HL-60 (cell line): ENCODE measurements around the gene IGF2R.

ENCODE experiments used
- DNase-seq, 2 experiments: peaks; one replicate each; pipeline ENCODE4 v3.0.0-alpha.2; 2010 to 2020; ENCODE audit warnings: low read depth in 1 of 2, low spot score in 1 of 2
- H3K27ac ChIP-seq: fragments of 250-450 bp; sonication (Bioruptor Pico); replicated peaks from 2 replicates; pipeline ENCODE4 v1.5.1; 2020; ENCODE audit warnings: mild to moderate bottlenecking, moderate library complexity
- H3K27me3 ChIP-seq: fragments of 250-450 bp; sonication (Bioruptor Pico); 2 replicates; pipeline ENCODE4 v1.5.1; 2021; ENCODE audit warnings: mild to moderate bottlenecking, moderate library complexity; ENCODE audit not compliant: insufficient read depth, poor library complexity, severe bottlenecking
- H3K4me3 ChIP-seq: replicated peaks from 2 replicates; pipeline ENCODE4 v1.5.1; 2011; ENCODE audit warnings: mild to moderate bottlenecking, control low read depth, low read length; ENCODE audit not compliant: insufficient read depth
- CTCF ChIP-seq: IDR thresholded peaks from one replicate; pipeline ENCODE4 v1.5.1; 2011; ENCODE audit warnings: low read length, control low read depth, inconsistent platforms; ENCODE audit not compliant: insufficient read depth
- GABPA ChIP-seq: IDR thresholded peaks from 2 replicates; pipeline ENCODE4 v1.6.1; 2012; ENCODE audit warnings: low read depth
- POLR2AphosphoS5 ChIP-seq: IDR thresholded peaks from 2 replicates; pipeline ENCODE4 v1.6.1; 2012; ENCODE audit warnings: low read depth
- REST ChIP-seq: IDR thresholded peaks from 2 replicates; pipeline ENCODE4 v1.6.1; 2012; ENCODE audit warnings: low read depth; ENCODE audit not compliant: insufficient replicate concordance
- SPI1 ChIP-seq: IDR thresholded peaks from 2 replicates; pipeline ENCODE4 v1.6.1; 2012; ENCODE audit warnings: low read depth, mild to moderate bottlenecking, borderline replicate concordance

IGF2R gene

GRCh38 chr6:160128879-160129516 is 160.1 kb downstream of the IGF2R start:
- DNase-seq: no peak
- no peak overlapping the region for H3K4me3 ChIP-seq
- H3K27me3 ChIP-seq: peaks cover 2% of the 10 kb centered on the region
- no peak for TF ChIP-seq GABPA
- no peak for TF ChIP-seq POLR2AphosphoS5
- TF ChIP-seq CTCF: no peak
- TF ChIP-seq SPI1: no peak
- TF ChIP-seq REST: no peak
- no peak overlapping the region for H3K27ac ChIP-seq

DNA sequence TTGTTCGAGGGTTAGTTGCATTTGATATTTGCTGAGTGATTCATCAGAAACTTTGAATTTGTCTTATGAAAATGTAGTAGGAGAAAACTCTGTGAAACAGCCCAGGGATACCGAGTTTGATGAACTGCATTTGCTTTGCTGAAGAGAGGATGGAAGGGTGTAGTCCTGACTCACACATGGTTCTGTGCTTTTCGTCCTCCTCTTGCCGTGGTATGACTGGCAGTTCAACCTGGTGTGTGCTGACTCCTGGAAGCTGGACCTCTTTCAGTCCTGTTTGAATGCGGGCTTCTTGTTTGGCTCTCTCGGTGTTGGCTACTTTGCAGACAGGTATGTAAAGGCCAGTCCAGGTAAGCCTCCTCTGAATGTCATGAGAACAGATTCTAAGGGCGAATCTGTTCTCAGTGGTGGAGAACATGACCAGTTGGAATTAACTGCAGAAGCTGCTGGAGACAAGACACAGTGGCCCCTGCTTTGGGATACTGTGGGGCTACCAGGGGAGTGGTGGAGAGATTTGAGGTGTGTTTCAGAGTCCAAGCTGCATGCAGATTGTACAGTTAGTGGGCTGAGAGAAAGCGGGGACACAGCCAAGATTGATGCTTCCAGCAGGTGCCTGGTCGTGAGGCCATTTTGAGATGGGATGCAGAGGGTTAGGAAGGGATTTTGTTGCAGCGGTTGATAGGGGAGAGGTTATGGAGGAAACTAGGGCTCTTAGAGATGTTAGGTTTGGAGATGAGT is 161.2 kb downstream of the IGF2R start:
- H3K4me3 ChIP-seq: no peak overlapping the region
- TF ChIP-seq CTCF (no peak), POLR2AphosphoS5 (no peak), SPI1 (no peak), GABPA (no peak), REST (no peak)
- H3K27ac ChIP-seq: no peak overlapping the region
- H3K27me3 ChIP-seq: peaks cover 2% of the 10 kb centered on the region
- no peak for DNase-seq

GRCh38 chr6:160130729-160131484 is 162.0 kb downstream of the IGF2R start:
- no peak for DNase-seq
- H3K27me3 ChIP-seq: peaks cover 2% of the 10 kb centered on the region

More at GRCh38 chr6:160130729-160131484, 162.0 kb downstream of the IGF2R start:
- Histone ChIP-seq H3K4me3 (no peak overlapping the region), H3K27ac (no peak overlapping the region)
- TF ChIP-seq POLR2AphosphoS5 (no peak), CTCF (no peak), SPI1 (no peak), REST (no peak), GABPA (no peak)
